HEK293 (cell line): Measurements from ENCODE around the gene THAP3.

Source experiments
- CTCF ChIA-PET: fragments of 350-600 bp; formaldehyde crosslinking; extraction: SDS; loops from one replicate; lab custom pipeline; 2021; ENCODE audit warnings: antibody characterized with exemption; lab: Yijun Ruan, JAX
- POLR2A ChIA-PET: fragments of 300-600 bp; formaldehyde crosslinking; extraction: SDS; loops from one replicate; lab custom pipeline; 2020; ENCODE audit warnings: antibody characterized with exemption, inconsistent platforms; lab: Yijun Ruan, JAX
- H3K27ac ChIP-seq: fragments of 200-500 bp; sonication (Bioruptor generic); 2 replicates; pipeline ENCODE4 v1.5.1; 2014; ENCODE audit warnings: low read depth, low read length, control low read depth, inconsistent platforms; ENCODE audit errors: extremely low read depth
- H3K36me3 ChIP-seq, 2 experiments: fragments of 200-500 bp in 1 of 2; sonication (Bioruptor generic) in 1 of 2; 1 replicate in 1 of 2; 2 replicates in 1 of 2; pipeline ENCODE4 v1.5.1; 2014 to 2017; ENCODE audit warnings: inconsistent platforms in 2 of 2, low read length in 2 of 2; ENCODE audit not compliant: control insufficient read depth in 2 of 2, insufficient read depth in 1 of 2
- H3K4me1 ChIP-seq: fragments of 200-500 bp; sonication (Bioruptor generic); 2 replicates; pipeline ENCODE4 v1.5.1; 2014; ENCODE audit warnings: mild to moderate bottlenecking, low read length, inconsistent platforms; ENCODE audit not compliant: control insufficient read depth, insufficient read depth
- H3K4me3 ChIP-seq: 2 replicates; pipeline ENCODE4 v1.5.1; 2011; ENCODE audit warnings: low read depth, mild to moderate bottlenecking, control low read depth, low read length, moderate library complexity
- H3K9me3 ChIP-seq: fragments of 200-500 bp; sonication (Bioruptor generic); 2 replicates; pipeline ENCODE4 v1.5.1; 2014; ENCODE audit warnings: low read depth, low read length, inconsistent platforms; ENCODE audit not compliant: control insufficient read depth, insufficient read depth
- GLIS1 ChIP-seq: fragments of 450-650 bp; formaldehyde crosslinking; IDR thresholded peaks from 2 replicates; pipeline ENCODE4 v1.5.1; 2016; ENCODE audit warnings: missing biosample characterization, missing genetic modification characterization
- GLIS2 ChIP-seq: fragments of 450-650 bp; formaldehyde crosslinking; IDR thresholded peaks from 2 replicates; pipeline ENCODE4 v1.5.1; 2016; ENCODE audit warnings: missing biosample characterization, missing genetic modification characterization
- KLF9 ChIP-seq: fragments of 450-650 bp; formaldehyde crosslinking; IDR thresholded peaks from 2 replicates; pipeline ENCODE4 v1.5.1; 2016; ENCODE audit warnings: missing biosample characterization, missing genetic modification characterization, low read depth
- PATZ1 ChIP-seq: fragments of 450-650 bp; formaldehyde crosslinking; IDR thresholded peaks from 2 replicates; pipeline ENCODE4 v1.5.1; 2016; ENCODE audit warnings: missing biosample characterization, missing genetic modification characterization
- REST ChIP-seq: fragments of 450-650 bp; formaldehyde crosslinking; IDR thresholded peaks from 2 replicates; pipeline ENCODE4 v1.5.1; 2016; ENCODE audit warnings: missing biosample characterization, missing genetic modification characterization
- SCRT1 ChIP-seq: fragments of 450-650 bp; formaldehyde crosslinking; IDR thresholded peaks from 2 replicates; pipeline ENCODE4 v1.5.1; 2016; ENCODE audit warnings: missing biosample characterization, missing genetic modification characterization, borderline replicate concordance
- SP2 ChIP-seq: fragments of 450-650 bp; formaldehyde crosslinking; IDR thresholded peaks from 2 replicates; pipeline ENCODE4 v1.5.1; 2016; ENCODE audit warnings: missing biosample characterization, missing genetic modification characterization
- ZBTB11 ChIP-seq: fragments of 450-650 bp; formaldehyde crosslinking; conservative IDR thresholded peaks from 2 replicates; pipeline ENCODE4 v1.5.1; 2016; ENCODE audit warnings: low read depth, missing biosample characterization, missing genetic modification characterization
- ZBTB20 ChIP-seq: fragments of 450-650 bp; formaldehyde crosslinking; IDR thresholded peaks from 2 replicates; pipeline ENCODE4 v1.5.1; 2016; ENCODE audit warnings: missing biosample characterization, missing genetic modification characterization
- ZBTB48 ChIP-seq: fragments of 450-650 bp; formaldehyde crosslinking; IDR thresholded peaks from 2 replicates; pipeline ENCODE4 v1.5.1; 2016; ENCODE audit warnings: missing biosample characterization, missing genetic modification characterization
- ZFP69B ChIP-seq: fragments of 450-650 bp; formaldehyde crosslinking; IDR thresholded peaks from 2 replicates; pipeline ENCODE4 v1.5.1; 2016; ENCODE audit warnings: missing biosample characterization, missing genetic modification characterization
- ZNF148 ChIP-seq: fragments of 450-650 bp; formaldehyde crosslinking; IDR thresholded peaks from 2 replicates; pipeline ENCODE4 v1.5.0; 2017; ENCODE audit warnings: missing biosample characterization, missing genetic modification characterization, borderline replicate concordance
- ZNF19 ChIP-seq: fragments of 450-650 bp; formaldehyde crosslinking; IDR thresholded peaks from 2 replicates; pipeline ENCODE4; 2016; ENCODE audit warnings: missing biosample characterization, missing genetic modification characterization, low read depth
- ZNF600 ChIP-seq: fragments of 450-650 bp; formaldehyde crosslinking; IDR thresholded peaks from 2 replicates; pipeline ENCODE4 v1.5.1; 2016; ENCODE audit warnings: missing biosample characterization, missing genetic modification characterization
- ZNF776 ChIP-seq: fragments of 450-650 bp; formaldehyde crosslinking; IDR thresholded peaks from 2 replicates; pipeline ENCODE4 v1.5.0; 2017; ENCODE audit warnings: missing biosample characterization, missing genetic modification characterization, borderline replicate concordance

THAP3 gene

GRCh38 chr1:6614019-6614928 is 10.4 kb upstream of the THAP3 start:
- Histone ChIP-seq H3K36me3 (peaks cover 18 to 30% of the 10 kb centered on the region in 2 experiments; a peak in 2 of 3 replicates), H3K27ac (peak overlapping the region; percentile 91), H3K4me1 (peaks cover 2% of the 10 kb centered on the region; the same call in 1 of the 2 replicates), H3K4me3 (peak overlapping the region; percentile 88), H3K9me3 (no peaks in the 10 kb centered on the region)
- TF ChIP-seq REST (tag by site-specific recombination) (no peak), ZNF19 (tag by site-specific recombination) (no peak), GLIS1 (tag by site-specific recombination) (0 out of 2 replicates have a peak, but pooled peaks have one; percentile 25), ZNF148 (tag by site-specific recombination) (no peak), ZNF600 (tag by site-specific recombination) (0 out of 2 replicates have a peak, but pooled peaks have one; percentile 3), ZBTB11 (0 out of 2 replicates have a peak, but pooled peaks have one; percentile 24), SP2 (peak; percentile 42), ZBTB20 (peak; percentile 33), ZBTB48 (tag by site-specific recombination) (0 out of 2 replicates have a peak, but pooled peaks have one; percentile 8), KLF9 (tag by site-specific recombination) (peak; percentile 10; the same call in 1 of the 2 replicates), ZNF776 (tag by site-specific recombination) (no peak), PATZ1 (tag by site-specific recombination) (peak; percentile 17; the same call in 1 of the 2 replicates), ZFP69B (tag by site-specific recombination) (no peak), GLIS2 (peak; percentile 43; the same call in 1 of the 2 replicates), SCRT1 (tag by site-specific recombination) (no peak)
- ChIA-PET CTCF (interaction anchor here (0.6 kb wide), 1 partner anchor 120 kb away, joined by 3 read pairs; no protein-coding TSS in a partner anchor), POLR2A (interaction anchor here (1.1 to 1.2 kb wide), 4 partner anchors 10 to 34 kb away, joined by 5 to 10 read pairs (median 6); partner anchors contain the start of genes THAP3 and ZBTB48)
